ENCODE data around the gene ZDHHC8.

The ZDHHC8 gene

GRCh38 chr22:20090730-20091240 lies 40.8 kb upstream of the ZDHHC8 start:
- TF ChIP-seq CTCF (IDR thresholded peaks at IDR 0.05; ENCODE audit: borderline replicate concordance, control extremely low read depth, extremely low read depth, insufficient read depth, missing control alignments): no peak
- in situ Hi-C loops (cut with MboI; ENCODE audit: low sequenced_read_pairs, unreplicated experiment): no loop called here
- no peak for DNase-seq (ENCODE audit: low spot score)

DNA sequence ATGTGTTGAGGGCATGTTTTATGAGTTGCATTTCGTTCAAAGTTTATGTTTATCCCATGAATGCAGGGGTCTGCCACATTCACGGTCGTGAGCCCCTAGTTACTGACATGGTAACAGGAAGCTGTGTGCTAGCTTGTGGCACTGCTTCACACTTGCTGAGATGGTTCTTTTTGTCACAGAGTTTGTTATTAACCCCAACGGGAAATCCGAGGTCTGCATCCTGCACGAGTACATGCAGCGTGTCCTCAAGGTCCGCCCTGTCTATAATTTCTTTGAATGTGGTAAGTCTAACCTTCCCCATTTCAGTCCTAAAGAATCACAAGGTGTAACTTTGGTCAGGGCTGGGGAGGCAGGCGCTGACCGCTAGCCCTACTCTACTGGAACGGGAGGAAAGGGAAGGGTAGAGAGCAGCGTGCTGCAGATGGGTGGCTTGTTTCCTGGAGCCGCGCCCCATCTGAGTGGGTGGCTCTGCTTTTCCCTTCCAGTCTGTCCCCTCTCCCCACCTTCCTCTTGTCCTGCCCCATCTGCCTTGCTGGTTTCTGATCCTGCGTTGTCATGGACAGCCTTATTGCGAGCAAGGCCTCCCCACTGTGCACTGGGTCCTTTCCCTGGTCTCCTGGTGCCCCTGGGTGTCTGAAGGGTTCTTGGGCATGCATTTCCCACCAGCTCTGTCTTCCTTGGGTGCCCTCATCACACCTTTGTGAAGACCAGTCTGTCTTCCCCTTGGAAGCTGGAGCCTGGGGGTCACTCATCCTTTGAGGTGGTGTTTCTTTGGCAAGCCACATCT lies 39.7 kb upstream of the ZDHHC8 start:
- TF ChIP-seq CTCF (IDR thresholded peaks at IDR 0.05; ENCODE audit: borderline replicate concordance, control extremely low read depth, extremely low read depth, insufficient read depth, missing control alignments): no peak
- in situ Hi-C loops (cut with MboI; ENCODE audit: low sequenced_read_pairs, unreplicated experiment): no loop called here
- DNase-seq (ENCODE audit: low spot score): no peak

DNA sequence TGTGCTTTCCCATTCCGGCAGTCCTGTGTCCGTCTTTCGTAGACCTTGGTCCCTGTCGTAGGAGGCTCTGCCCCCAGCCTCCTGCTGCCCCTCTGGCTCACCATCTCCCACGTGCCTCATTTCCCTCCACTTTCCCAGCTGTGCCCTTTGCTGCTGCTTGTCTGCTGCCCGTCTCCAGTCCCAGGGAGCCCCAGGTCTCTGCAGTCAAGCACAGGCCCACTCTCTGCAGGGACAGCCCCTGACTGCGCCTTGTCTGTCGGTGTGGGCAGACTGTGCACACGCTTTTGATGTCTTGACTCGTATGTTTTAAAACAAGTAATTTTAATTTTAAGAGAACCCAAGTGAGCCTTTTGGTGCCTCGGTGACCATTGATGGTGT lies 39.1 kb upstream of the ZDHHC8 start:
- in situ Hi-C loops (cut with MboI; ENCODE audit: low sequenced_read_pairs, unreplicated experiment): no loop called here
- no peak for DNase-seq (ENCODE audit: low spot score)
- TF ChIP-seq CTCF (IDR thresholded peaks at IDR 0.05; ENCODE audit: borderline replicate concordance, control extremely low read depth, extremely low read depth, insufficient read depth, missing control alignments): no peak

GRCh38 chr22:20093418-20094196 lies 38.0 kb upstream of the ZDHHC8 start:
- no peak for TF ChIP-seq CTCF (IDR thresholded peaks at IDR 0.05; ENCODE audit: borderline replicate concordance, control extremely low read depth, extremely low read depth, insufficient read depth, missing control alignments)
- no peak for DNase-seq (ENCODE audit: low spot score)
- in situ Hi-C loops (cut with MboI; ENCODE audit: low sequenced_read_pairs, unreplicated experiment): no loop called here

DNA sequence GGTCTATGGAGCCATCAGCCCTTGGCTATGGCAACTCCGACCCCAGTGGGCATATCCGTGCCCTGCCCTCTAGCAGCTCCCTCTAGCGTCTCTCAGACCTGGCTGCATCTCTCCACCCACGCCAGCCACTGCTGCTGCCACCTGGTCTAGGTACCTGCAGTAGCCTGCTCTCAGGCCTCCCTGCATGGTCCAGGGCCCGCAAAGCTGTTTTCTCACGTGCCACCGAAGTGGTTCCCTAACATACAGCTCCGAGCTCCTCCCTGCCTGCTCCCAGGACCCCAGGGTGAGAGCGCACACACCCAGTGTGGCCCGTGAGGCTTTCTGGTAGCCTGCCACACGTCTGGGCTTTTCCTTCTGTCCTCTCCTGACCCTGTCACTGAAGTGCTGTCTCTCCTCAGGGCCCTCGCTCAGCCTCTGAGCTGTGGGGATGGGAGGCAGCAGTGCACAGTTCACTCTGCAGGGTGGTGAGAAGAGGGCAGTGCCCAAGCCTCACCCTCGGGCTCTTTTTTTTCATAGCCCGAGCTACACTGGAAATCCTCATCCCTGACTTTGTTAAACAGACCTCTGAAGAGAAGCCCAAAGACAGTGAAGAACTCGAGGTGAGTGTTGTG lies 37.3 kb upstream of the ZDHHC8 start:
- DNase-seq (ENCODE audit: low spot score): no peak
- no peak for TF ChIP-seq CTCF (IDR thresholded peaks at IDR 0.05; ENCODE audit: borderline replicate concordance, control extremely low read depth, extremely low read depth, insufficient read depth, missing control alignments)
- in situ Hi-C loops (cut with MboI; ENCODE audit: low sequenced_read_pairs, unreplicated experiment): no loop called here

- in situ Hi-C loops (cut with MboI; ENCODE audit: low sequenced_read_pairs, unreplicated experiment): no loop called here
- no peak for DNase-seq (ENCODE audit: low spot score)
- TF ChIP-seq CTCF (IDR thresholded peaks at IDR 0.05; ENCODE audit: borderline replicate concordance, control extremely low read depth, extremely low read depth, insufficient read depth, missing control alignments): no peak
These were observed 36.1 kb upstream of the ZDHHC8 start for GRCh38 chr22:20095521-20095920.

Measured in GM13976 (cell line).